Measurements from ENCODE around the gene FYN.
"Not testable (repeated sequence)": the region's sequence is repeated elsewhere in the genome, so short reads cannot be mapped to it uniquely, and the experiment has no call there.

The FYN gene

GRCh38 chr6:111680811-111681609, 192.2 kb downstream of the FYN start:
- not testable (repeated sequence) for DNase-seq (ENCODE audit: low spot score)

GRCh38 chr6:111680015-111680712, 193.1 kb downstream of the FYN start:
- no peak for DNase-seq (ENCODE audit: low spot score)

- no peak for DNase-seq (ENCODE audit: low spot score)
These were observed 194.0 kb downstream of the FYN start for GRCh38 chr6:111679126-111679858.

GRCh38 chr6:111677249-111677990, 195.8 kb downstream of the FYN start:
- no peak for DNase-seq (ENCODE audit: low spot score)

- no peak for DNase-seq (ENCODE audit: low spot score)
These were observed 196.9 kb downstream of the FYN start for GRCh38 chr6:111676383-111676782.

GRCh38 chr6:111674883-111675282, 198.4 kb downstream of the FYN start:
- no peak for DNase-seq (ENCODE audit: low spot score)

GRCh38 chr6:111674413-111674812, 198.8 kb downstream of the FYN start:
- DNase-seq (ENCODE audit: low spot score): no peak

GRCh38 chr6:111673937-111674336, 199.3 kb downstream of the FYN start:
- no peak for DNase-seq (ENCODE audit: low spot score)

- no peak for DNase-seq (ENCODE audit: low spot score)
These were observed 199.7 kb downstream of the FYN start for GRCh38 chr6:111673532-111673931.

GRCh38 chr6:111672761-111673450, 200.3 kb downstream of the FYN start:
- DNase-seq (ENCODE audit: low spot score): no peak

GRCh38 chr6:111669326-111669725, 203.9 kb downstream of the FYN start:
- DNase-seq (ENCODE audit: low spot score): no peak

- DNase-seq (ENCODE audit: low spot score): no peak
These were observed 204.8 kb downstream of the FYN start for GRCh38 chr6:111668410-111668809.

GRCh38 chr6:111667931-111668330, 205.3 kb downstream of the FYN start:
- no peak for DNase-seq (ENCODE audit: low spot score)

- peak; percentile 31 for DNase-seq (ENCODE audit: low spot score)
These were observed 206.4 kb downstream of the FYN start for GRCh38 chr6:111666847-111667246.

- no peak for DNase-seq (ENCODE audit: low spot score)
These were observed 208.7 kb downstream of the FYN start for GRCh38 chr6:111664565-111665030.

GRCh38 chr6:111663692-111664564, 209.3 kb downstream of the FYN start:
- peak; percentile 79 for DNase-seq (ENCODE audit: low spot score)

- no peak for DNase-seq (ENCODE audit: low spot score)
These were observed 210.3 kb downstream of the FYN start for GRCh38 chr6:111662794-111663593.

- no peak for DNase-seq (ENCODE audit: low spot score)
These were observed 211.0 kb downstream of the FYN start for GRCh38 chr6:111662072-111662793.

GRCh38 chr6:111661541-111662061, 211.7 kb downstream of the FYN start:
- DNase-seq (ENCODE audit: low spot score): no peak

Data from GM03348 (cell line).